NCI-H2081 treated with DMSO at 0.1 percent for 48 hours (cell line): ENCODE measurements around the gene FBXO31.

Experiments
- DNase-seq: peaks from one replicate; lab custom pipeline; 2025; lab: John Stamatoyannopoulos, UW

The FBXO31 gene

GRCh38 chr16:87309620-87310525 is 73.7 kb downstream of the FBXO31 start:
- no peak for DNase-seq

- DNase-seq: no peak
Measured at GRCh38 chr16:87308826-87309225, 74.8 kb downstream of the FBXO31 start.

GRCh38 chr16:87306516-87306915 is 77.1 kb downstream of the FBXO31 start:
- DNase-seq: no peak

- no peak for DNase-seq
Measured at GRCh38 chr16:87305505-87306391, 77.8 kb downstream of the FBXO31 start.

- DNase-seq: no peak
Measured at GRCh38 chr16:87304951-87305350, 78.6 kb downstream of the FBXO31 start.

GRCh38 chr16:87303962-87304521 is 79.5 kb downstream of the FBXO31 start:
- no peak for DNase-seq

GRCh38 chr16:87303431-87303930 is 80.1 kb downstream of the FBXO31 start:
- no peak for DNase-seq

- DNase-seq: no peak
Measured at GRCh38 chr16:87298857-87299465, 84.6 kb downstream of the FBXO31 start.

- no peak for DNase-seq
Measured at GRCh38 chr16:87297918-87298631, 85.5 kb downstream of the FBXO31 start.

- DNase-seq: no peak
Measured at GRCh38 chr16:87297407-87297806, 86.2 kb downstream of the FBXO31 start.

- no peak for DNase-seq
Measured at GRCh38 chr16:87295661-87296531, 87.7 kb downstream of the FBXO31 start.

GRCh38 chr16:87295259-87295658 is 88.3 kb downstream of the FBXO31 start:
- DNase-seq: no peak

GRCh38 chr16:87293990-87294389 is 89.6 kb downstream of the FBXO31 start:
- no peak for DNase-seq

- no peak for DNase-seq
Measured at GRCh38 chr16:87291944-87292343, 91.6 kb downstream of the FBXO31 start.

GRCh38 chr16:87288753-87289362 is 94.7 kb downstream of the FBXO31 start:
- no peak for DNase-seq

- no peak for DNase-seq
Measured at GRCh38 chr16:87286839-87287626, 96.5 kb downstream of the FBXO31 start.

GRCh38 chr16:87284183-87284582 is 99.4 kb downstream of the FBXO31 start:
- no peak for DNase-seq

- no peak for DNase-seq
Measured at GRCh38 chr16:87279094-87279658, 104.4 kb downstream of the FBXO31 start.
